Spleen (tissue), 11 donors: ENCODE results near the gene PCCA. TPM values are rescaled to one million over a fixed set of nuclear protein-coding genes. Genes with fewer than 3 reads are reported as not detected.

Experiments
- DNase-seq: peaks from one replicate; pipeline ENCODE4 v3.0.0-alpha.2; 2020
- H3K27ac ChIP-seq, 8 donors: fragments of 200-600 bp; sonication (generic) in 7 of 8; 1 replicate in 4 of 8; 2 replicates in 4 of 8; pipeline versions ENCODE4 v1.5.0 to v1.8.0; 2016 to 2021; ENCODE audit warnings: inconsistent platforms in 4 of 8, mild to moderate bottlenecking in 4 of 8, moderate library complexity in 1 of 8
- H3K27me3 ChIP-seq, 7 donors: fragments of 200-600 bp; sonication (generic) in 6 of 7; replicated peaks in 1 of 7; 1 replicate in 4 of 7; 2 replicates in 3 of 7; pipeline versions ENCODE4 v1.5.0 to v1.8.0; 2016 to 2021; ENCODE audit warnings: inconsistent platforms in 3 of 7, mild to moderate bottlenecking in 1 of 7
- H3K36me3 ChIP-seq, 6 donors: fragments of 200-600 bp; sonication (generic) in 5 of 6; 1 replicate in 4 of 6; 2 replicates in 2 of 6; pipeline versions ENCODE4 v1.5.0 to v1.8.0; 2016 to 2021; ENCODE audit warnings: inconsistent platforms in 2 of 6
- H3K4me1 ChIP-seq, 6 donors: fragments of 200-600 bp; sonication (generic) in 5 of 6; 1 replicate in 3 of 6; 2 replicates in 3 of 6; pipeline versions ENCODE4 v1.5.0 to v1.8.0; 2016 to 2021; ENCODE audit warnings: inconsistent platforms in 3 of 6
- H3K4me3 ChIP-seq, 8 donors: fragments of 200-600 bp; sonication (generic) in 7 of 8; 1 replicate in 4 of 8; 2 replicates in 4 of 8; pipeline versions ENCODE4 v1.5.0 to v1.8.0; 2016 to 2021; ENCODE audit warnings: inconsistent platforms in 4 of 8, mild to moderate bottlenecking in 4 of 8, moderate library complexity in 2 of 8
- H3K9me3 ChIP-seq, 8 donors: fragments of 200-600 bp; sonication (generic) in 7 of 8; 1 replicate in 4 of 8; 2 replicates in 4 of 8; pipeline versions ENCODE4 v1.5.0 to v1.8.0; 2016 to 2021; ENCODE audit warnings: inconsistent platforms in 4 of 8
- POLR2A ChIP-seq, 3 donors: fragments of 450-650 bp; IDR thresholded peaks; one replicate each; pipeline ENCODE4 v1.5.1; 2017; ENCODE audit warnings: antibody characterized with exemption in 3 of 3, mild to moderate bottlenecking in 1 of 3
- POLR2AphosphoS5 ChIP-seq, 3 donors: sonication (generic); formaldehyde crosslinking; IDR thresholded peaks; one replicate each; pipeline ENCODE4 v1.5.1; 2017; ENCODE audit warnings: antibody characterized with exemption in 3 of 3
- WGBS, 5 donors: extraction: QIAGEN DNeasy Blood & Tissue Kit in 3 of 5; methylation state at CpG; one replicate each; pipeline versions ENCODE4 v1.1.5 to v1.1.7; 2013 to 2018; 5-methylcytosine and 5-hydroxymethylcytosine counted together
- intact Hi-C: fragments of 100-400 bp; cut with DNase I; formaldehyde crosslinking; loops from one replicate; pipeline ENCODE4 v1.15.0; 2023; ENCODE audit warnings: low total_unique reads
- polyA plus RNA-seq, 3 donors: library from polyadenylated mRNA; stranded (reverse); fragments of 200-250 nt; gene quantifications; one replicate each; pipeline ENCODE4 v1.2.1, GENCODE V29; 2013
- total RNA-seq, 7 donors: library from RNA; depleted of rRNA in 3 of 7; stranded (reverse); fragments of >200 nt in 3 of 7; fragmentation: NEBNext Ultra II Directional in 4 of 7; extraction: Animal tissue kit (Norgen Biotek cat#: 25700) in 4 of 7; gene quantifications; one replicate each; pipeline versions ENCODE4 v1.1.0 to v1.2.1, GENCODE V29; 2016 to 2021
- TF ChIP-seq, protein P1 (sequence below), 11 experiments: fragments of 200-600 bp in 7 of 11; fragments of 450-650 bp in 4 of 11; sonication (generic) in 4 of 11; IDR thresholded peaks in 8 of 11; conservative IDR thresholded peaks in 3 of 11; 1 replicate in 7 of 11; 2 replicates in 4 of 11; pipeline versions ENCODE4 v1.4.0 to v1.8.0; 2016 to 2021; ENCODE audit warnings: antibody characterized with exemption in 11 of 11, inconsistent platforms in 4 of 11, mild to moderate bottlenecking in 1 of 11
- donor health status: healthy with polysubstance abuse.
- donor health status: DM: no; HTN: no; CAD: no; lungs with moderate emphysema.
- donor health status: DM: no; HTN: no; CAD: no.
- donor health status: Bipolar disorder and iron deficiency.
- donor health status: healthy.
- donor health status: DM: no; HTN: no; CAD: no.
- donor health status: DM: yes; HTN: yes; CAD: no.

Gene PCCA
- total and polyA plus RNA-seq, 10 donors, result 9.3 to 54.9 (median 43.9) TPM

DNA sequence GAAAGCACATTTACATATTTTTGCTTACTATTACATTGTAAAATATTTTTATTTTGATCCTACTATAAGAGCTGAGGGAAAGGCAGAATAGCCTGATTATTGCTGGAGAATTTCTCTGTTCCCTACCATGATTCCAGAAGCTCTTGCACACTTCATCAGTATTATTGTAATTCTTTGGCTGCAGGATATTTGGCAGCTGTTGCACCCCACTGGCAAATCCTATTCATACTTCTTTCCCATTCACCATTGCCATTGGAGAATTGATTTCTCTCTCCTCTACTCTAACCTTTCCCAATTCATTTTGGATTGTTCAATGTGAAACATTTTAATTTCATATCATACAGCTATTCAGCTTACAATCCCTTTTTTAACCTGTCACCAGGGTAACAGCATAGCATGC is 261.7 kb downstream of the PCCA start:
- TF ChIP-seq, protein P1, sequence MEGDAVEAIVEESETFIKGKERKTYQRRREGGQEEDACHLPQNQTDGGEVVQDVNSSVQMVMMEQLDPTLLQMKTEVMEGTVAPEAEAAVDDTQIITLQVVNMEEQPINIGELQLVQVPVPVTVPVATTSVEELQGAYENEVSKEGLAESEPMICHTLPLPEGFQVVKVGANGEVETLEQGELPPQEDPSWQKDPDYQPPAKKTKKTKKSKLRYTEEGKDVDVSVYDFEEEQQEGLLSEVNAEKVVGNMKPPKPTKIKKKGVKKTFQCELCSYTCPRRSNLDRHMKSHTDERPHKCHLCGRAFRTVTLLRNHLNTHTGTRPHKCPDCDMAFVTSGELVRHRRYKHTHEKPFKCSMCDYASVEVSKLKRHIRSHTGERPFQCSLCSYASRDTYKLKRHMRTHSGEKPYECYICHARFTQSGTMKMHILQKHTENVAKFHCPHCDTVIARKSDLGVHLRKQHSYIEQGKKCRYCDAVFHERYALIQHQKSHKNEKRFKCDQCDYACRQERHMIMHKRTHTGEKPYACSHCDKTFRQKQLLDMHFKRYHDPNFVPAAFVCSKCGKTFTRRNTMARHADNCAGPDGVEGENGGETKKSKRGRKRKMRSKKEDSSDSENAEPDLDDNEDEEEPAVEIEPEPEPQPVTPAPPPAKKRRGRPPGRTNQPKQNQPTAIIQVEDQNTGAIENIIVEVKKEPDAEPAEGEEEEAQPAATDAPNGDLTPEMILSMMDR (IDR thresholded peaks at IDR 0.05 in 8 of 11, conservative IDR thresholded peaks at IDR 0.05 in 3 of 11), result no peak
- no peak for TF ChIP-seq POLR2A (IDR thresholded peaks at IDR 0.05)
- no peak for TF ChIP-seq POLR2AphosphoS5 (IDR thresholded peaks at IDR 0.05)
- H3K27ac ChIP-seq, result no peak overlapping the region
- no peak for DNase-seq
- no peaks in the 10 kb centered on the region for H3K36me3 ChIP-seq
- intact Hi-C loops, result no loop called here
- H3K27me3 ChIP-seq, result no peaks in the 10 kb centered on the region
- H3K9me3 ChIP-seq, result peaks cover 0 to 2% (median 0%) of the 10 kb centered on the region in 8 donors
- no peak overlapping the region for H3K4me3 ChIP-seq
- no peaks in the 10 kb centered on the region for H3K4me1 ChIP-seq

DNA sequence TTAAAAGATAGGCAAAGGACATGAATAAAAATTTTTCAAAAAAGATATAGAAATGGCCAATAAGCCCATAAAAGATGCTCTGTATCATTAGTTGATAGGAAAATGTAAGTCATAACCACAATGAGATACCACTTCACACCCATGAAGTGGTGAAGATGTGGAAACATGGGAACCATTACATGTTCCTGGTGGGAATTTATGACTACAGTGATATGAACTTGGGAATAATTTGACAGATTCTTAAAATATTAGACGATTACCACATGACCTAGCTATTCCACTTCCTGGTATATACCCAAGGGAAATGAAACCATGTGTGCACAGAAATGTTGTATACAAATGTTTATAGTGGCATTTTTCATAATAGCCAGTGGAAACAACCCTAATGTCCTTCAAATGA is 267.5 kb downstream of the PCCA start:
- Histone ChIP-seq H3K4me1 (no peaks in the 10 kb centered on the region), H3K27ac (no peak overlapping the region), H3K4me3 (no peak overlapping the region), H3K9me3 (no peaks in the 10 kb centered on the region), H3K36me3 (no peaks in the 10 kb centered on the region), H3K27me3 (no peaks in the 10 kb centered on the region)
- intact Hi-C loops, result no loop called here
- 64 to 89% (median 78%) methylated on average over 1 of the region's 1 CpG for WGBS, 5 donors
- TF ChIP-seq POLR2A (IDR thresholded peaks at IDR 0.05), result no peak
- no peak for TF ChIP-seq POLR2AphosphoS5 (IDR thresholded peaks at IDR 0.05)
- TF ChIP-seq, protein P1 (IDR thresholded peaks at IDR 0.05 in 8 of 11, conservative IDR thresholded peaks at IDR 0.05 in 3 of 11), result no peak
- no peak for DNase-seq

DNA sequence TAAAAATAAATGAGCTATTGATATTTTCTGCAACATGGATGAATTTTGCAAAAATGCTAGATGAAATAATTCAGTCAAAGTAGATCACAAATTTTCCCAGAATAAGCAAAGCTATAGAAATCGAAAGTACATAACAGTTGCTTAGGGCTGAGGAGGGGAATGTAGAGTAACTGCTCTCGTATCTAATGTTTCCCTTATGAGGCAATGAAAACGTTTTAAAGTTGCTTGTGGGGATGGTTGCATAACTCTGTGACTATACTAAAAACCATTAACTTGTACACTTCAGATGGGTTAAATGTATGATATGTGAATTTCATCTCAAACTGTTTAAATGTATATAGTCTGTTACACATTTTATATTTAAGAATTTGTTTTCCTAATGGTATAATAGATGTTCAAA is 268.0 kb downstream of the PCCA start:
- Histone ChIP-seq H3K9me3 (no peaks in the 10 kb centered on the region), H3K27ac (no peak overlapping the region), H3K4me1 (no peaks in the 10 kb centered on the region), H3K36me3 (no peaks in the 10 kb centered on the region), H3K27me3 (no peaks in the 10 kb centered on the region), H3K4me3 (no peak overlapping the region)
- 53 to 79% (median 65%) methylated on average over 3 of the region's 3 CpGs for WGBS, 5 donors
- DNase-seq, result no peak
- TF ChIP-seq POLR2A (IDR thresholded peaks at IDR 0.05) (no peak), POLR2AphosphoS5 (IDR thresholded peaks at IDR 0.05) (no peak)
- TF ChIP-seq, protein P1 (IDR thresholded peaks at IDR 0.05 in 8 of 11, conservative IDR thresholded peaks at IDR 0.05 in 3 of 11), result no peak
- intact Hi-C loops, result no loop called here

DNA sequence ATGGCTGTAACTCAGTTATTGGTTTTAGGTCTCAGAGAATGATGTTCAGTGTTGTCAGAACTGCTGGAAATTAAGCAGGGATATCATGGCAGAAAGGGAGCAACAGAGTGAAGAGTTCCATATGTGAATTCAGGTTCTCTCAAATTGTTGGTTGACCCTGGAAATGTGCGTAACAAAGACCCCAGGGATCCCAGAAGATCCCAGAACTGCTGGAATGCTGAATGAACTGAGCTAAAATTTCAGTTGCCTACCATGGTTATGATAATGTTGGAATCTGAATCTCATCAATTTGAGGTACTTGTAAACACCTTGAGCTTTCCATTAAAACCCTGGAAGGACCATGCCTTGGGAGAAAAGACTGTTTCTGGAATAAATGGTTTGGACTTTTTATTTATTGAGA is 268.9 kb downstream of the PCCA start:
- Histone ChIP-seq H3K27me3 (no peaks in the 10 kb centered on the region), H3K4me3 (no peak overlapping the region), H3K27ac (no peak overlapping the region), H3K4me1 (no peaks in the 10 kb centered on the region), H3K36me3 (no peaks in the 10 kb centered on the region), H3K9me3 (no peaks in the 10 kb centered on the region)
- WGBS, 5 donors, result 95 to 100% (median 100%) methylated on average over 1 of the region's 1 CpG
- intact Hi-C loops, result no loop called here
- TF ChIP-seq POLR2AphosphoS5 (IDR thresholded peaks at IDR 0.05) (no peak), POLR2A (IDR thresholded peaks at IDR 0.05) (no peak)
- TF ChIP-seq, protein P1 (IDR thresholded peaks at IDR 0.05 in 8 of 11, conservative IDR thresholded peaks at IDR 0.05 in 3 of 11), result no peak
- DNase-seq, result no peak
